HepG2 (cell line): Measurements from ENCODE around the gene MRPS21. TPM values are rescaled to one million over a fixed set of nuclear protein-coding genes. Genes with fewer than 3 reads are reported as not detected.

ENCODE experiments used
- ATAC-seq: fragments of 200-7000 bp; cut with Tn5 transposase; 3 replicates; pipeline ENCODE4 v1.9.1; 2020; ENCODE audit warnings: mild to moderate bottlenecking, moderate library complexity
- BruUV-seq: library from RNA; stranded (reverse); fragments of 400-500 nt; replicated peaks from 2 replicates; lab custom pipeline; 2021; lab: Mats Ljungman, UMichigan
- CTCF ChIA-PET: fragments of 300-600 bp; formaldehyde crosslinking; extraction: SDS; loops from one replicate; lab custom pipeline; 2021; ENCODE audit warnings: low total read pairs, inconsistent platforms, low intra/inter-chr PET ratio; lab: Yijun Ruan, JAX
- POLR2A ChIA-PET: fragments of 350-600 bp; sonication (Branson Sonifier 250); formaldehyde crosslinking; loops from one replicate; lab custom pipeline; 2020; ENCODE audit warnings: antibody characterized with exemption, inconsistent platforms; lab: Yijun Ruan, JAX
- DNase-seq: peaks from one replicate; pipeline ENCODE4 v3.0.0-alpha.2; 2015; ENCODE audit warnings: low spot score
- FAIRE-seq: peaks from 3 replicates; lab custom pipeline; 2011; peaks lifted over from hg19 to GRCh38; lab: Jason Lieb, UNC
- H2AFZ ChIP-seq: one replicate; pipeline ENCODE4 v1.6.1; 2011; ENCODE audit warnings: low read length, inconsistent platforms
- H3K27ac ChIP-seq: fragments of 300-600 bp; 3 replicates; pipeline ENCODE4 v1.8.0; 2011; ENCODE audit warnings: mixed run types, mild to moderate bottlenecking, mixed read lengths, low read length, inconsistent platforms; ENCODE audit not compliant: insufficient read depth; ENCODE audit errors: extremely low read length
- H3K27me3 ChIP-seq, 2 experiments: fragments of 200-600 bp in 1 of 2; 2 replicates in 1 of 2; 3 replicates in 1 of 2; pipeline versions ENCODE4 v1.6.0 to v1.8.0; 2011; ENCODE audit warnings: low read length in 2 of 2, mild to moderate bottlenecking in 2 of 2, moderate library complexity in 2 of 2, inconsistent platforms in 1 of 2; ENCODE audit not compliant: insufficient read depth in 2 of 2, control insufficient read depth in 1 of 2
- H3K36me3 ChIP-seq, 2 experiments: fragments of 200-600 bp in 1 of 2; replicated peaks in 1 of 2; 2 replicates in 1 of 2; 3 replicates in 1 of 2; pipeline versions ENCODE4 v1.5.1 to v1.8.0; 2011; ENCODE audit warnings: low read length in 2 of 2, inconsistent platforms in 1 of 2; ENCODE audit not compliant: insufficient read depth in 2 of 2, control insufficient read depth in 1 of 2
- H3K4me1 ChIP-seq: 2 replicates; pipeline ENCODE4 v1.5.1; 2012; ENCODE audit warnings: low read length, inconsistent platforms; ENCODE audit not compliant: insufficient read depth
- H3K4me2 ChIP-seq: 2 replicates; pipeline ENCODE4 v1.6.0; 2011; ENCODE audit warnings: low read depth, low read length, inconsistent platforms
- H3K4me3 ChIP-seq, 3 experiments: fragments of 200-600 bp in 1 of 3; sonication (generic), shearing (Covaris generic) in 1 of 3; replicated peaks in 1 of 3; 2 replicates each; pipeline ENCODE4 v1.5.1; 2011 to 2016; ENCODE audit warnings: low read length in 3 of 3, inconsistent platforms in 2 of 3, low read depth in 2 of 3, mild to moderate bottlenecking in 2 of 3, control low read depth in 1 of 3, mixed read lengths in 1 of 3; ENCODE audit not compliant: insufficient read depth in 1 of 3
- H3K79me2 ChIP-seq: one replicate; pipeline ENCODE4 v1.6.1; 2011; ENCODE audit warnings: low read length, inconsistent platforms; ENCODE audit not compliant: insufficient read depth
- H3K9ac ChIP-seq: 2 replicates; pipeline ENCODE4 v1.6.0; 2011; ENCODE audit warnings: mild to moderate bottlenecking, low read depth, low read length, inconsistent platforms; ENCODE audit not compliant: insufficient read depth
- H3K9me3 ChIP-seq: 2 replicates; pipeline ENCODE4 v1.5.1; 2012; ENCODE audit warnings: mild to moderate bottlenecking, low read length
- H4K20me1 ChIP-seq: 2 replicates; pipeline ENCODE4 v1.6.0; 2011; ENCODE audit warnings: inconsistent platforms, mild to moderate bottlenecking, low read length, moderate library complexity; ENCODE audit not compliant: insufficient read depth
- RAD51 ChIP-seq: fragments of 450-650 bp; IDR thresholded peaks from 2 replicates; pipeline ENCODE4 v1.6.1; 2016; ENCODE audit warnings: borderline replicate concordance
- SALL2 ChIP-seq: sonication (generic); formaldehyde crosslinking; IDR thresholded peaks from 2 replicates; pipeline ENCODE4 v1.8.1; 2023; ENCODE audit warnings: mild to moderate bottlenecking, missing genetic modification reagents, inconsistent platforms
- SRY ChIP-seq: sonication (generic); formaldehyde crosslinking; IDR thresholded peaks from 2 replicates; pipeline ENCODE4 v1.8.0; 2022; ENCODE audit warnings: mild to moderate bottlenecking, missing genetic modification reagents
- ZNF781 ChIP-seq: sonication (generic); formaldehyde crosslinking; IDR thresholded peaks from 2 replicates; pipeline ENCODE4 v1.5.1; 2020; ENCODE audit warnings: borderline replicate concordance, mild to moderate bottlenecking, missing genetic modification reagents; ENCODE audit errors: not compliant biosample characterization
- WGBS: methylation state at CpG from one replicate; pipeline ENCODE4 v1.1.6; 2017; ENCODE audit warnings: low lambda C conversion rate; 5-methylcytosine and 5-hydroxymethylcytosine counted together
- in situ Hi-C: cut with HindIII; loops from 2 replicates; pipeline ENCODE4 v1.10.0; 2017; ENCODE audit warnings: low pct_unique_long_range_greater_than_20kb; ENCODE audit not compliant: extremely low pct_ligation_motif_present
- intact Hi-C: fragments of 100-400 bp; cut with micrococcal nuclease; formaldehyde crosslinking; loops from one replicate; pipeline ENCODE4 v1.10.0; 2022; ENCODE audit not compliant: unreplicated experiment
- polyA plus RNA-seq, 8 experiments: library from polyadenylated mRNA; depleted of rRNA in 3 of 8; stranded (reverse) in 7 of 8; unstranded in 1 of 8; fragments of >200 nt; fragmentation: Illumina TruSeq in 4 of 8; extraction: Trizol in 4 of 8; gene quantifications; 2 replicates each; pipeline versions ENCODE4 v1.2.1 to v1.2.3, GENCODE V29; 2011 to 2016; ENCODE audit warnings: low read depth in 4 of 8, missing spikeins in 1 of 8, mixed read lengths in 1 of 8; ENCODE audit not compliant: insufficient read depth in 1 of 8
- total RNA-seq, 5 experiments: library from RNA; depleted of rRNA; stranded (reverse); fragments of >200 nt; fragmentation: Illumina TruSeq; extraction: Trizol; gene quantifications; 2 replicates each; pipeline ENCODE4 v1.2.3, GENCODE V29; 2016; ENCODE audit warnings: low read depth in 1 of 5
- TF ChIP-seq, protein P1 (sequence below): fragments of 450-650 bp; IDR thresholded peaks from 2 replicates; pipeline ENCODE4 v1.6.1; 2016
- TF ChIP-seq, protein P2 (sequence below): IDR thresholded peaks from 2 replicates; pipeline ENCODE4 v1.6.1; 2016; ENCODE audit warnings: mild to moderate bottlenecking

Gene MRPS21
- total and polyA plus RNA-seq, 2 of the 13 experiments (the other 11 are each of a cell fraction or from before 2014, with no cell fraction given), result 59.4 to 64.2 TPM

- TF ChIP-seq, protein P1, sequence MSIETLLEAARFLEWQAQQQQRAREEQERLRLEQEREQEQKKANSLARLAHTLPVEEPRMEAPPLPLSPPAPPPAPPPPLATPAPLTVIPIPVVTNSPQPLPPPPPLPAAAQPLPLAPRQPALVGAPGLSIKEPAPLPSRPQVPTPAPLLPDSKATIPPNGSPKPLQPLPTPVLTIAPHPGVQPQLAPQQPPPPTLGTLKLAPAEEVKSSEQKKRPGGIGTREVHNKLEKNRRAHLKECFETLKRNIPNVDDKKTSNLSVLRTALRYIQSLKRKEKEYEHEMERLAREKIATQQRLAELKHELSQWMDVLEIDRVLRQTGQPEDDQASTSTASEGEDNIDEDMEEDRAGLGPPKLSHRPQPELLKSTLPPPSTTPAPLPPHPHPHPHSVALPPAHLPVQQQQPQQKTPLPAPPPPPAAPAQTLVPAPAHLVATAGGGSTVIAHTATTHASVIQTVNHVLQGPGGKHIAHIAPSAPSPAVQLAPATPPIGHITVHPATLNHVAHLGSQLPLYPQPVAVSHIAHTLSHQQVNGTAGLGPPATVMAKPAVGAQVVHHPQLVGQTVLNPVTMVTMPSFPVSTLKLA, result 0 out of 2 replicates have a peak, but pooled peaks have one; percentile 20
- TF ChIP-seq RAD51 (0 out of 2 replicates have a peak, but pooled peaks have one; percentile 4), ZNF781 (CRISPR knock-in tag) (no peak), SRY (no peak)
- TF ChIP-seq, protein P2, sequence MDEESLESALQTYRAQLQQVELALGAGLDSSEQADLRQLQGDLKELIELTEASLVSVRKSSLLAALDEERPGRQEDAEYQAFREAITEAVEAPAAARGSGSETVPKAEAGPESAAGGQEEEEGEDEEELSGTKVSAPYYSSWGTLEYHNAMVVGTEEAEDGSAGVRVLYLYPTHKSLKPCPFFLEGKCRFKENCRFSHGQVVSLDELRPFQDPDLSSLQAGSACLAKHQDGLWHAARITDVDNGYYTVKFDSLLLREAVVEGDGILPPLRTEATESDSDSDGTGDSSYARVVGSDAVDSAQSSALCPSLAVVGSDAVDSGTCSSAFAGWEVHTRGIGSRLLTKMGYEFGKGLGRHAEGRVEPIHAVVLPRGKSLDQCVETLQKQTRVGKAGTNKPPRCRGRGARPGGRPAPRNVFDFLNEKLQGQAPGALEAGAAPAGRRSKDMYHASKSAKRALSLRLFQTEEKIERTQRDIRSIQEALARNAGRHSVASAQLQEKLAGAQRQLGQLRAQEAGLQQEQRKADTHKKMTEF, result no peak
These were observed 11.7 kb upstream of the MRPS21 start, which contains the start of gene CIART (continued) for GRCh38 chr1:150281758-150282557.

DNA sequence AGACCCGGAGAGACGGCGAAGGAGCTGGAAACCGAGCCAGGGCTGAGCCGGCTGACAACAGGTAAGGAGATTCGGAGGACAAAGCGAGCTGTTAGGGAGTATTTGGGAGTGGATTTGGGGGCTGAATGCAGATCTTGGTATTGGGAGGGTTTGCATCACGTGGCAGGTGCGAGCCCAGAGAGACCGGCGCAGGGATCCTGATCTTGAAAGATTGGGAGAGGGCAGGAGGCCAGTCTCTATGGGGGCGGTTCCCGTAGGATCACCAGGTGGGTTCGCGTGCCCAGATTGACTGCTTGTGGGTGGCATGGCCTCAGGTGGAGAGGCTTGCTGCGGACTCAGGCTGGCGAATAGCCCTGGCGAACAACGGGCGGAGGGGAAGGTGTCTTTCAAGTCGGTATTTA, 11.1 kb upstream of the MRPS21 start:
- WGBS, result 90% methylated on average over 21 of the region's 21 CpGs
- no peak for FAIRE-seq
- Histone ChIP-seq H4K20me1 (no peaks in the 10 kb centered on the region), H3K79me2 (no peaks in the 10 kb centered on the region), H3K27me3 (peaks cover 0 to 5% of the 10 kb centered on the region in 2 experiments; a peak in 1 of 5 replicates), H3K36me3 (no peaks in the 10 kb centered on the region), H3K9me3 (no peaks in the 10 kb centered on the region), H3K27ac (no peak overlapping the region), H3K9ac (no peak overlapping the region), H3K4me3 (no peak overlapping the region), H3K4me1 (peaks cover 33% of the 10 kb centered on the region)
- ChIA-PET CTCF (no interaction called here), POLR2A (no interaction called here)
- intact Hi-C loops (no loop called here), in situ Hi-C loops (no loop called here)
- ATAC-seq, result no peak
- no peak for DNase-seq
- TF ChIP-seq SALL2, result no peak
- TF ChIP-seq, all 625 proteins: peak for 0
- BruUV-seq, result no TSS peak
- no peak overlapping the region for H3K4me2 ChIP-seq
- no peak overlapping the region for H2AFZ ChIP-seq
